H1 (cell line): Measurements from ENCODE around the gene TECPR2. TPM values are rescaled to one million over a fixed set of nuclear protein-coding genes. Genes with fewer than 3 reads are reported as not detected.
A peak's percentile ranks its signal among the peaks of the same experiment; 100 is the strongest.

Experiments
- BRCA1 ChIP-seq: IDR thresholded peaks from 2 replicates; pipeline ENCODE4 v1.6.1; 2012; ENCODE audit warnings: low read depth, low read length, improper control_type of control experiment
- CBX5 ChIP-seq: fragments of 300-800, 300-1000 bp; sonication (generic); IDR thresholded peaks from 2 replicates; pipeline ENCODE4 v1.7.1; 2016; ENCODE audit warnings: antibody characterized with exemption, low read length, low read depth
- CHD2 ChIP-seq: IDR thresholded peaks from 2 replicates; pipeline ENCODE4 v1.6.1; 2012; ENCODE audit warnings: low read length, improper control_type of control experiment
- FOSL1 ChIP-seq: IDR thresholded peaks from 2 replicates; pipeline ENCODE4 v1.6.1; 2011; ENCODE audit warnings: mild to moderate bottlenecking, low read depth, low read length, moderate library complexity; ENCODE audit not compliant: insufficient read depth
- JUND ChIP-seq: IDR thresholded peaks from 2 replicates; pipeline ENCODE4 v1.6.1; 2011; ENCODE audit warnings: mild to moderate bottlenecking, improper control_type of control experiment, low read length
- KDM1A ChIP-seq: fragments of 200-600, 300-600 bp; sonication (generic); IDR thresholded peaks from 2 replicates; pipeline ENCODE4 v1.7.1; 2016; ENCODE audit warnings: mild to moderate bottlenecking, low read length, borderline replicate concordance
- polyA plus RNA-seq, 7 experiments: library from polyadenylated mRNA; depleted of rRNA in 3 of 7; stranded (reverse) in 5 of 7; unstranded in 2 of 7; fragments of >200 nt in 5 of 7; fragments of 200-250 nt in 2 of 7; gene quantifications; 1 replicate in 5 of 7; 2 replicates in 1 of 7; 4 replicates in 1 of 7; pipeline versions ENCODE4 v1.2.1 to v1.2.3, GENCODE V29; 2011 to 2013; ENCODE audit warnings: missing spikeins in 2 of 7, mixed read lengths in 2 of 7
- total RNA-seq: library from RNA; stranded (reverse); fragmentation: NEBNext Ultra II Directional; extraction: Animal tissue kit (Norgen Biotek cat#: 25700); gene quantifications from 2 replicates; pipeline ENCODE4 v1.2.1, GENCODE V29; 2021
- TF ChIP-seq, protein P1 (sequence below): fragments of 300-600 bp; sonication (generic); IDR thresholded peaks from 2 replicates; pipeline ENCODE4 v1.7.1; 2012; ENCODE audit warnings: low read length, moderate library complexity, mild to moderate bottlenecking, inconsistent platforms; ENCODE audit not compliant: insufficient replicate concordance
- TF ChIP-seq, protein P2 (sequence below): IDR thresholded peaks from 2 replicates; pipeline ENCODE4 v1.6.1; 2012; ENCODE audit warnings: low read length, inconsistent platforms

TECPR2 gene
- total and polyA plus RNA-seq, 2 of the 8 experiments (the other 6 are each of a cell fraction or from before 2014, with no cell fraction given): 6.8 to 19.4 TPM

DNA sequence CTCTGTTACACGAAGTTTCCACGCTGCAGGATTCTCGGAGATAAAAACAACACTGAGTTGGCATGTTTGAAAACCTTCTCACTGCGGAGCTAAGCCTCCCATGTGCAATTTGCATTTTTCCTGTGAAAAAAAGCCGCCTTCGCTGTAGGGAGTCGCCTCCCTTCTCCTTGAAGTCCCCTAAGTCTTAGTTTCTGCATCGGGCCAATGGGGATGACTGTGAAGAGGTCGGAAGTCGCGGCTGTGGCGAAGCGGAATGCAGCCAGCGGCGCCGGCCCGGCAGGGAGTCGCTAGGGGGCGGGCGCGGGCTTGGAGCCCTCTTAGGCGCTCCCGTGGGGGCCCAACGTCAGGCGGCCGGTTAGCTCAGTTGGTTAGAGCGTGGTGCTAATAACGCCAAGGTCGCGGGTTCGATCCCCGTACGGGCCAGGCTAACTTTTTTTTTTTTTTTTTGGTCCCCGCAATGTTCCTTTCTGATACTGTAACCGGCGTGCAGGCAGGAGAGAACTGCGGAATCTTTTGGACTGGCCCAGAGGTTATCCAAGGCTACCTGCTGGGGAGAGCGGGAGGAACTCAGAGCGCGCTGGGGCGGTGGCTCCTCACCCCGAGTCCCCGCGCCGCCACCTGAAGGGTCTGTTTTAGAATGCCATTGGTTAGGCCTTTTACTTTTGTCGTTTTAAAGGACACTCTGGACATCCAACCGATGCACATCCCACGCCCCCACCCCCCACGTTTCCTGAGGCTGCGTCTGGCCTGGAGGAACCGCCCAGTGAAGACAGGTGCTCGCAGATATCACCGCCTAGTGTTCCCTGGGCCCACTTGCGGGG, 45.8 kb upstream of the TECPR2 start (continued):
- TF ChIP-seq, protein P1, sequence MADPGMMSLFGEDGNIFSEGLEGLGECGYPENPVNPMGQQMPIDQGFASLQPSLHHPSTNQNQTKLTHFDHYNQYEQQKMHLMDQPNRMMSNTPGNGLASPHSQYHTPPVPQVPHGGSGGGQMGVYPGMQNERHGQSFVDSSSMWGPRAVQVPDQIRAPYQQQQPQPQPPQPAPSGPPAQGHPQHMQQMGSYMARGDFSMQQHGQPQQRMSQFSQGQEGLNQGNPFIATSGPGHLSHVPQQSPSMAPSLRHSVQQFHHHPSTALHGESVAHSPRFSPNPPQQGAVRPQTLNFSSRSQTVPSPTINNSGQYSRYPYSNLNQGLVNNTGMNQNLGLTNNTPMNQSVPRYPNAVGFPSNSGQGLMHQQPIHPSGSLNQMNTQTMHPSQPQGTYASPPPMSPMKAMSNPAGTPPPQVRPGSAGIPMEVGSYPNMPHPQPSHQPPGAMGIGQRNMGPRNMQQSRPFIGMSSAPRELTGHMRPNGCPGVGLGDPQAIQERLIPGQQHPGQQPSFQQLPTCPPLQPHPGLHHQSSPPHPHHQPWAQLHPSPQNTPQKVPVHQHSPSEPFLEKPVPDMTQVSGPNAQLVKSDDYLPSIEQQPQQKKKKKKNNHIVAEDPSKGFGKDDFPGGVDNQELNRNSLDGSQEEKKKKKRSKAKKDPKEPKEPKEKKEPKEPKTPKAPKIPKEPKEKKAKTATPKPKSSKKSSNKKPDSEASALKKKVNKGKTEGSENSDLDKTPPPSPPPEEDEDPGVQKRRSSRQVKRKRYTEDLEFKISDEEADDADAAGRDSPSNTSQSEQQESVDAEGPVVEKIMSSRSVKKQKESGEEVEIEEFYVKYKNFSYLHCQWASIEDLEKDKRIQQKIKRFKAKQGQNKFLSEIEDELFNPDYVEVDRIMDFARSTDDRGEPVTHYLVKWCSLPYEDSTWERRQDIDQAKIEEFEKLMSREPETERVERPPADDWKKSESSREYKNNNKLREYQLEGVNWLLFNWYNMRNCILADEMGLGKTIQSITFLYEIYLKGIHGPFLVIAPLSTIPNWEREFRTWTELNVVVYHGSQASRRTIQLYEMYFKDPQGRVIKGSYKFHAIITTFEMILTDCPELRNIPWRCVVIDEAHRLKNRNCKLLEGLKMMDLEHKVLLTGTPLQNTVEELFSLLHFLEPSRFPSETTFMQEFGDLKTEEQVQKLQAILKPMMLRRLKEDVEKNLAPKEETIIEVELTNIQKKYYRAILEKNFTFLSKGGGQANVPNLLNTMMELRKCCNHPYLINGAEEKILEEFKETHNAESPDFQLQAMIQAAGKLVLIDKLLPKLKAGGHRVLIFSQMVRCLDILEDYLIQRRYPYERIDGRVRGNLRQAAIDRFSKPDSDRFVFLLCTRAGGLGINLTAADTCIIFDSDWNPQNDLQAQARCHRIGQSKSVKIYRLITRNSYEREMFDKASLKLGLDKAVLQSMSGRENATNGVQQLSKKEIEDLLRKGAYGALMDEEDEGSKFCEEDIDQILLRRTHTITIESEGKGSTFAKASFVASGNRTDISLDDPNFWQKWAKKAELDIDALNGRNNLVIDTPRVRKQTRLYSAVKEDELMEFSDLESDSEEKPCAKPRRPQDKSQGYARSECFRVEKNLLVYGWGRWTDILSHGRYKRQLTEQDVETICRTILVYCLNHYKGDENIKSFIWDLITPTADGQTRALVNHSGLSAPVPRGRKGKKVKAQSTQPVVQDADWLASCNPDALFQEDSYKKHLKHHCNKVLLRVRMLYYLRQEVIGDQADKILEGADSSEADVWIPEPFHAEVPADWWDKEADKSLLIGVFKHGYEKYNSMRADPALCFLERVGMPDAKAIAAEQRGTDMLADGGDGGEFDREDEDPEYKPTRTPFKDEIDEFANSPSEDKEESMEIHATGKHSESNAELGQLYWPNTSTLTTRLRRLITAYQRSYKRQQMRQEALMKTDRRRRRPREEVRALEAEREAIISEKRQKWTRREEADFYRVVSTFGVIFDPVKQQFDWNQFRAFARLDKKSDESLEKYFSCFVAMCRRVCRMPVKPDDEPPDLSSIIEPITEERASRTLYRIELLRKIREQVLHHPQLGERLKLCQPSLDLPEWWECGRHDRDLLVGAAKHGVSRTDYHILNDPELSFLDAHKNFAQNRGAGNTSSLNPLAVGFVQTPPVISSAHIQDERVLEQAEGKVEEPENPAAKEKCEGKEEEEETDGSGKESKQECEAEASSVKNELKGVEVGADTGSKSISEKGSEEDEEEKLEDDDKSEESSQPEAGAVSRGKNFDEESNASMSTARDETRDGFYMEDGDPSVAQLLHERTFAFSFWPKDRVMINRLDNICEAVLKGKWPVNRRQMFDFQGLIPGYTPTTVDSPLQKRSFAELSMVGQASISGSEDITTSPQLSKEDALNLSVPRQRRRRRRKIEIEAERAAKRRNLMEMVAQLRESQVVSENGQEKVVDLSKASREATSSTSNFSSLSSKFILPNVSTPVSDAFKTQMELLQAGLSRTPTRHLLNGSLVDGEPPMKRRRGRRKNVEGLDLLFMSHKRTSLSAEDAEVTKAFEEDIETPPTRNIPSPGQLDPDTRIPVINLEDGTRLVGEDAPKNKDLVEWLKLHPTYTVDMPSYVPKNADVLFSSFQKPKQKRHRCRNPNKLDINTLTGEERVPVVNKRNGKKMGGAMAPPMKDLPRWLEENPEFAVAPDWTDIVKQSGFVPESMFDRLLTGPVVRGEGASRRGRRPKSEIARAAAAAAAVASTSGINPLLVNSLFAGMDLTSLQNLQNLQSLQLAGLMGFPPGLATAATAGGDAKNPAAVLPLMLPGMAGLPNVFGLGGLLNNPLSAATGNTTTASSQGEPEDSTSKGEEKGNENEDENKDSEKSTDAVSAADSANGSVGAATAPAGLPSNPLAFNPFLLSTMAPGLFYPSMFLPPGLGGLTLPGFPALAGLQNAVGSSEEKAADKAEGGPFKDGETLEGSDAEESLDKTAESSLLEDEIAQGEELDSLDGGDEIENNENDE: no peak
- TF ChIP-seq CHD2 (peak; percentile 45; the same call in 1 of the 2 replicates), CBX5 (no peak), KDM1A (peak; percentile 94), FOSL1 (no peak), BRCA1 (no peak), JUND (0 out of 2 replicates have a peak, but pooled peaks have one; percentile 41)
- TF ChIP-seq, protein P2, sequence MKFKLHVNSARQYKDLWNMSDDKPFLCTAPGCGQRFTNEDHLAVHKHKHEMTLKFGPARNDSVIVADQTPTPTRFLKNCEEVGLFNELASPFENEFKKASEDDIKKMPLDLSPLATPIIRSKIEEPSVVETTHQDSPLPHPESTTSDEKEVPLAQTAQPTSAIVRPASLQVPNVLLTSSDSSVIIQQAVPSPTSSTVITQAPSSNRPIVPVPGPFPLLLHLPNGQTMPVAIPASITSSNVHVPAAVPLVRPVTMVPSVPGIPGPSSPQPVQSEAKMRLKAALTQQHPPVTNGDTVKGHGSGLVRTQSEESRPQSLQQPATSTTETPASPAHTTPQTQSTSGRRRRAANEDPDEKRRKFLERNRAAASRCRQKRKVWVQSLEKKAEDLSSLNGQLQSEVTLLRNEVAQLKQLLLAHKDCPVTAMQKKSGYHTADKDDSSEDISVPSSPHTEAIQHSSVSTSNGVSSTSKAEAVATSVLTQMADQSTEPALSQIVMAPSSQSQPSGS: no peak; the same call in 1 of the 2 replicates
